Gastrocnemius medialis (tissue), 4 donors: ENCODE measurements around the gene PPP1R12A. TPM values are rescaled to one million over a fixed set of nuclear protein-coding genes. Genes with fewer than 3 reads are reported as not detected.

ENCODE experiments used
- ATAC-seq, 2 donors: fragments of 150-250 bp; one replicate each; pipeline ENCODE4 v1.9.1; 2016
- DNase-seq, 2 donors: peaks; one replicate each; pipeline ENCODE4 v3.0.0-alpha.2; 2019
- H3K27ac ChIP-seq, 4 donors: fragments of 200-600 bp; sonication (generic); 1 replicate in 1 of 4; 2 replicates in 3 of 4; pipeline ENCODE4 v1.5.1; 2016 to 2018; ENCODE audit warnings: mild to moderate bottlenecking in 2 of 4, moderate library complexity in 1 of 4
- H3K27me3 ChIP-seq, 3 donors: fragments of 200-600 bp; sonication (generic) in 2 of 3; 1 replicate in 1 of 3; 2 replicates in 2 of 3; pipeline versions ENCODE4 v1.5.1 to v1.6.0; 2016 to 2019; ENCODE audit warnings: mild to moderate bottlenecking in 1 of 3, moderate library complexity in 1 of 3
- H3K36me3 ChIP-seq, 2 donors: fragments of 200-600 bp; sonication (generic) in 1 of 2; one replicate each; pipeline ENCODE4 v1.5.1; 2017 to 2018
- H3K4me1 ChIP-seq, 2 donors: fragments of 200-600 bp; sonication (generic) in 1 of 2; one replicate each; pipeline ENCODE4 v1.5.1; 2016 to 2017; ENCODE audit warnings: mild to moderate bottlenecking in 2 of 2
- H3K4me3 ChIP-seq, 4 donors: fragments of 200-600 bp; sonication (generic) in 3 of 4; 1 replicate in 1 of 4; 2 replicates in 3 of 4; pipeline ENCODE4 v1.5.1; 2016 to 2019; ENCODE audit warnings: mild to moderate bottlenecking in 2 of 4
- H3K9me3 ChIP-seq, 3 donors: fragments of 200-600 bp; sonication (generic) in 2 of 3; 1 replicate in 1 of 3; 2 replicates in 2 of 3; pipeline ENCODE4 v1.5.1; 2016 to 2019
- POLR2A ChIP-seq, 2 donors: fragments of 450-650 bp; IDR thresholded peaks; one replicate each; pipeline ENCODE4 v1.6.1; 2017; ENCODE audit warnings: antibody characterized with exemption in 2 of 2, mild to moderate bottlenecking in 2 of 2, moderate library complexity in 2 of 2
- in situ Hi-C, 4 donors: fragments of 200-750 bp; cut with MboI; loops; one replicate each; pipeline versions ENCODE4 v1.15.0 to v1.8.0; 2017; ENCODE audit warnings: low sequenced_read_pairs in 4 of 4
- intact Hi-C: fragments of 100-400 bp; cut with DNase I; formaldehyde crosslinking; loops from one replicate; pipeline ENCODE4 v1.15.1; 2023; ENCODE audit warnings: low total_unique reads
- total RNA-seq, 4 donors: library from RNA; depleted of rRNA; stranded (reverse); fragments of >200 nt; gene quantifications; one replicate each; pipeline versions ENCODE4 v1.1.0 to v1.2.3, GENCODE V29; 2016
- TF ChIP-seq, protein P1 (sequence below), 5 experiments: fragments of 450-650 bp in 3 of 5; fragments of 200-600 bp in 2 of 5; sonication (generic) in 2 of 5; IDR thresholded peaks in 4 of 5; conservative IDR thresholded peaks in 1 of 5; 1 replicate in 4 of 5; 2 replicates in 1 of 5; pipeline ENCODE4 v1.5.1; 2016 to 2019; ENCODE audit warnings: antibody characterized with exemption in 5 of 5, mild to moderate bottlenecking in 3 of 5, moderate library complexity in 3 of 5

PPP1R12A gene
- total RNA-seq, 4 donors from 2014 or later: 38.0 to 65.7 (median 47.2) TPM

DNA sequence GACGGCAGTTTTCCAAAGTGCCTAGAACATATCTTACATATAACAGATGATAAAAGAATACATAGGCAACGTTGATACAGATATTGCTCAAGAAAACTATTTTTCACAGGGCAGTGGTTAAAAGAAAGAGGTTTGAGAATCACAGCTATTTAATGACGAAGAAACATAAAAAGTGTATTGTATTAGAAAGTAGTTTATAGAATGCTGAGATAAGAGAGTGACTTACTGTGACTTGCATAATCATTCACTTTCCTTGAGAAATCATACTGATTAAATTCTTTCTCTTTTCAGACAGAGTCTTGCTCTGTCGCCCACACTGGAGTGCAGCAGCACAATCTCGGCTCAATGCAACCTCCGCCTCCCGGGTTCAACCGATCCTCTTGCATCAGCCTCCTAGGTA lies 57.7 kb downstream of the PPP1R12A start:
- Histone ChIP-seq H3K4me1 (peaks cover 11 to 17% of the 10 kb centered on the region in 2 donors), H3K27me3 (no peaks in the 10 kb centered on the region), H3K36me3 (no peaks in the 10 kb centered on the region), H3K4me3 (no peak overlapping the region), H3K9me3 (no peaks in the 10 kb centered on the region), H3K27ac (no peak overlapping the region)
- ATAC-seq: no peak
- no peak for DNase-seq
- in situ Hi-C loops: loop anchor here in 1 of 4 donors (25.0 kb wide), 1 partner anchor 310 kb away; no protein-coding TSS in a partner anchor
- intact Hi-C loops: no loop called here
- TF ChIP-seq, protein P1, sequence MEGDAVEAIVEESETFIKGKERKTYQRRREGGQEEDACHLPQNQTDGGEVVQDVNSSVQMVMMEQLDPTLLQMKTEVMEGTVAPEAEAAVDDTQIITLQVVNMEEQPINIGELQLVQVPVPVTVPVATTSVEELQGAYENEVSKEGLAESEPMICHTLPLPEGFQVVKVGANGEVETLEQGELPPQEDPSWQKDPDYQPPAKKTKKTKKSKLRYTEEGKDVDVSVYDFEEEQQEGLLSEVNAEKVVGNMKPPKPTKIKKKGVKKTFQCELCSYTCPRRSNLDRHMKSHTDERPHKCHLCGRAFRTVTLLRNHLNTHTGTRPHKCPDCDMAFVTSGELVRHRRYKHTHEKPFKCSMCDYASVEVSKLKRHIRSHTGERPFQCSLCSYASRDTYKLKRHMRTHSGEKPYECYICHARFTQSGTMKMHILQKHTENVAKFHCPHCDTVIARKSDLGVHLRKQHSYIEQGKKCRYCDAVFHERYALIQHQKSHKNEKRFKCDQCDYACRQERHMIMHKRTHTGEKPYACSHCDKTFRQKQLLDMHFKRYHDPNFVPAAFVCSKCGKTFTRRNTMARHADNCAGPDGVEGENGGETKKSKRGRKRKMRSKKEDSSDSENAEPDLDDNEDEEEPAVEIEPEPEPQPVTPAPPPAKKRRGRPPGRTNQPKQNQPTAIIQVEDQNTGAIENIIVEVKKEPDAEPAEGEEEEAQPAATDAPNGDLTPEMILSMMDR (IDR thresholded peaks at IDR 0.05 in 4 of 5, conservative IDR thresholded peaks at IDR 0.05 in 1 of 5): no peak
- no peak for TF ChIP-seq POLR2A (IDR thresholded peaks at IDR 0.05)

DNA sequence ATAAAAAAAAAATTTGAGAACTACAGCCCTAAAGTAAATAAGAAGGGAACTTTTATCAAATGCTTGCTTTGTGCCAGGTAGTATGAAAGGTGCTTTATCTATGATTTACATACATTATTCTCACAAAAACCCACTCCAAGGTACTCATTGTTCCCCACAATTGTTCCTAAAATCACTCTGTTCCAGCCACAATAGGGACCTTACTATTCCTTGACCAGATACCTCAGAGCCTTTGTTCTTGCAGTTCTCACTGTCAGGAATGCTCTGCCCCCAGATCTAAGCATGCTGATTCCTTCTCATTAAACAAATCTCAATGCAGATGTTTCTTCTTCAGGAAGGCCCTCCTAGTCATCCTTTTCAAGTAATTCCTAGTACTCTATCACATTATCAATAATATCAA lies 60.2 kb downstream of the PPP1R12A start:
- intact Hi-C loops (no loop called here), in situ Hi-C loops (loop anchor here in 1 of 4 donors (25.0 kb wide), 1 partner anchor 313 kb away; no protein-coding TSS in a partner anchor)
- DNase-seq (no peak), ATAC-seq (no peak)
- Histone ChIP-seq H3K9me3 (no peaks in the 10 kb centered on the region), H3K27ac (no peak overlapping the region), H3K27me3 (no peaks in the 10 kb centered on the region), H3K4me1 (peaks cover 3 to 8% of the 10 kb centered on the region in 2 donors), H3K36me3 (no peaks in the 10 kb centered on the region), H3K4me3 (no peak overlapping the region)
- TF ChIP-seq POLR2A (IDR thresholded peaks at IDR 0.05): no peak

DNA sequence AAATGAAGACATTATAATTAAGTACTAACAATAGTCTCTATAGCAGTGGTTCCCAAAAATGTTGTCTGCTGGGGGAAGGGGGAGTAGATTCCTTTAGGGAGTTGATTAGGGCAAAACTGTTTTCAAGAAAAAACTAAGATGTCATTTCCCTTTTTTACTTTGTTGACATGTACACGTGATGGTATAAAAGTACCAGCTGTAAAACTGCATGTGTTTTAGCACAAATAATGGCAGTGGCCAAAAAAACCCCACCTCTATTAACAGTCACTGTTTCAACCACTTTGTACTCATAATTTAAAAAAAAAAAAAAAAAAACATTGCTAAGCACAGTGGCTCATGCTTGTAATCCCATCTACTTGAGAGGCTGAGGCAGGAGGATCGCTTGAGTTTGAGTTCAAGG lies 61.7 kb downstream of the PPP1R12A start:
- ATAC-seq: no peak
- Histone ChIP-seq H3K27me3 (no peaks in the 10 kb centered on the region), H3K27ac (no peak overlapping the region), H3K4me3 (no peak overlapping the region), H3K9me3 (no peaks in the 10 kb centered on the region), H3K4me1 (peaks cover 3 to 12% of the 10 kb centered on the region in 2 donors), H3K36me3 (no peaks in the 10 kb centered on the region)
- intact Hi-C loops: no loop called here
- TF ChIP-seq, protein P1 (IDR thresholded peaks at IDR 0.05 in 4 of 5, conservative IDR thresholded peaks at IDR 0.05 in 1 of 5): no peak
- no peak for TF ChIP-seq POLR2A (IDR thresholded peaks at IDR 0.05)
- DNase-seq: no peak
- in situ Hi-C loops: no loop called here

DNA sequence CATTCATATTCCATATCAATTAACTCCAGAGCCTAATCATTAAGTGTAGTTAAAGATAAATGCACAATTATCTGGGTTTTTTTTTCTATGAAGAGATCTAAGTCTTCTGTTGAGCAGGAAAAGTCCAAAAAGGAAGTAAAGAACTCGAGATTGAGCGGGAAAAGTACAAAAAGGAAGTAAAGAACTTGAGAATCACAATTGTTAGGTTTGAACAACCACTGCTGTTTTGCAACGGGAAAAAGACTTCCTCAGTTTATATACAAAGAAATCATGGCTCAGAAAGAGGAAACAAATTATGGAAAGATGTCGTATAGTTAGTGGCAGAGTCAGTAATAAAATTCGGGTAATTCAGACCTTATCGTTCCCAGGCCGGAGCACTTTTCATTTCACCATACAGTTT lies 63.3 kb downstream of the PPP1R12A start:
- H3K27me3 ChIP-seq: no peaks in the 10 kb centered on the region
- no peak for DNase-seq
- peaks cover 0 to 4% of the 10 kb centered on the region in 2 donors for H3K36me3 ChIP-seq
- no peak for TF ChIP-seq POLR2A (IDR thresholded peaks at IDR 0.05)
- TF ChIP-seq, protein P1 (IDR thresholded peaks at IDR 0.05 in 4 of 5, conservative IDR thresholded peaks at IDR 0.05 in 1 of 5): no peak
- in situ Hi-C loops (no loop called here), intact Hi-C loops (no loop called here)
- peak overlapping the region in 1 of 4 donors; percentile 14 for H3K27ac ChIP-seq
- no peak for ATAC-seq
- H3K4me3 ChIP-seq: no peak overlapping the region
- peaks cover 3 to 12% of the 10 kb centered on the region in 2 donors for H3K4me1 ChIP-seq
- no peaks in the 10 kb centered on the region for H3K9me3 ChIP-seq

DNA sequence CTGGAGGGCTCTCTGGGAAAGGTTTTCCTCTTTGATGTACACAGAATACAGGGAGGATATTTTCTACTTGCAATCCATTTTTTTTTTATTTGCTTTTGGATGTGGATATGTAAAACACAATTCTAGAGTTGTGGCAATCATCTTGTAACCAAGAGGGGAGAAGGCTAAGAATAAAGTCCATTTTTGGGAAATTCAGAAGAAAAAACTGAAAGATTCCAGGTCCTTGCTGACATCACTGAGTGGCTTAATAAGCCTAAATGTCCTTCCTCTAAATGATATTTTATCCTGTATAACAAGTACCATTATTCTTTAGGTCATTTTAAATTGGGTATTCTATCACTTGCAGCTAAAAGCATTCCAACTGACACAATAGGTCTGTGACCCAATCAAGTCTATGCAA lies 64.0 kb downstream of the PPP1R12A start:
- peaks cover 3 to 8% of the 10 kb centered on the region in 2 donors for H3K4me1 ChIP-seq
- intact Hi-C loops: no loop called here

More for the DNA sequence above, 64.0 kb downstream of the PPP1R12A start:
- no peak for TF ChIP-seq POLR2A (IDR thresholded peaks at IDR 0.05)
- TF ChIP-seq, protein P1 (IDR thresholded peaks at IDR 0.05 in 4 of 5, conservative IDR thresholded peaks at IDR 0.05 in 1 of 5): no peak
- ATAC-seq (no peak), DNase-seq (no peak)
- H3K9me3 ChIP-seq: no peaks in the 10 kb centered on the region
- no peak overlapping the region for H3K27ac ChIP-seq
- no peaks in the 10 kb centered on the region for H3K27me3 ChIP-seq
- in situ Hi-C loops: no loop called here
- no peak overlapping the region for H3K4me3 ChIP-seq
- peaks cover 0 to 4% of the 10 kb centered on the region in 2 donors for H3K36me3 ChIP-seq
